ENCODE data around the gene ADAM33.

ADAM33 gene, protein sequence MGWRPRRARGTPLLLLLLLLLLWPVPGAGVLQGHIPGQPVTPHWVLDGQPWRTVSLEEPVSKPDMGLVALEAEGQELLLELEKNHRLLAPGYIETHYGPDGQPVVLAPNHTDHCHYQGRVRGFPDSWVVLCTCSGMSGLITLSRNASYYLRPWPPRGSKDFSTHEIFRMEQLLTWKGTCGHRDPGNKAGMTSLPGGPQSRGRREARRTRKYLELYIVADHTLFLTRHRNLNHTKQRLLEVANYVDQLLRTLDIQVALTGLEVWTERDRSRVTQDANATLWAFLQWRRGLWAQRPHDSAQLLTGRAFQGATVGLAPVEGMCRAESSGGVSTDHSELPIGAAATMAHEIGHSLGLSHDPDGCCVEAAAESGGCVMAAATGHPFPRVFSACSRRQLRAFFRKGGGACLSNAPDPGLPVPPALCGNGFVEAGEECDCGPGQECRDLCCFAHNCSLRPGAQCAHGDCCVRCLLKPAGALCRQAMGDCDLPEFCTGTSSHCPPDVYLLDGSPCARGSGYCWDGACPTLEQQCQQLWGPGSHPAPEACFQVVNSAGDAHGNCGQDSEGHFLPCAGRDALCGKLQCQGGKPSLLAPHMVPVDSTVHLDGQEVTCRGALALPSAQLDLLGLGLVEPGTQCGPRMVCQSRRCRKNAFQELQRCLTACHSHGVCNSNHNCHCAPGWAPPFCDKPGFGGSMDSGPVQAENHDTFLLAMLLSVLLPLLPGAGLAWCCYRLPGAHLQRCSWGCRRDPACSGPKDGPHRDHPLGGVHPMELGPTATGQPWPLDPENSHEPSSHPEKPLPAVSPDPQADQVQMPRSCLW

DNA sequence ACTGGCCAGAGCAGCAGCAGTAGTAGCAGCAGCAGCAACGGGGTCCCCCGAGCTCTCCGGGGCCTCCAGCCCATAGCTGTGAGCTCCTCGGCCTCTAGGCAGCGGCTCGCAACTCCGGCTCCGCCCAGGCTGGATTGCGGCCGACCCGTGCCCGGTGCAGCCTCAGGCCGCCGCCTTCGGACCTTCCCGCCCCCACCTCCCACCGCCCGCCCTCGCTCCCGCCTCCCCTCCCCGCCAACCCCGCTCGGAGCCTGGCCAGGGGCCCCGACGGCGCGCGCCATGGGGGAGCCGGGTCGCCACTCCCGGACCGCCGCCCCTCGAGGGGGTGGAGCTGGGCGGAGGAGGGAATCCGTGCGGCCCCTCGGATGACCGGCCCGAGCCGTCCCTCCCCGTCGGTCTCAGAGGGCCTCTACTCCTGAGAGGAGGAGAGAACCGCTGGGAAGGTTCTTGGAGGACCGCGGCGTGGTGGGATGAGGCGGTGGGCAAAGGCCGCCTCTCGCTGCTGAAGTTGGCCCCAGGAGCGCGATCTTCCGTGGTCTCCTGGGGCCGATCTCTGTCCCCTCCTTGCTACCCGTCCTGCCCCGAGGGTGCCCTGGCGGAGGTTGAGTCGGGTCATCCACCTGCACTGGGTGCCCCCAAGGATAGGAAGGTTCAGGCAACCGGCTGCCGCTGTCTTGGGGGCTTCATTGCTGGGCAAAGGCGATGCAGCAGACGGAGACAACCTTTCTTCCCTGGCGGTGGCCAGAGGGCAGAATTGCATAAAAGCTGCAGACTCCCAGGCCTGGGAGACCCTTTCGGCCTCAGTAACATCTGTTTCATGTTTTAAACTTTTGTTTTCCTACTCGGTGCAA, at the start of gene ADAM33:
ADAM33 (minus strand) TSS at position 80 of the 851 bp plus-strand sequence; CDS start at position 74, 6 bp downstream.
- H3K4me3 Mint-ChIP-seq: no peak within 1 kb of the TSS

DNA sequence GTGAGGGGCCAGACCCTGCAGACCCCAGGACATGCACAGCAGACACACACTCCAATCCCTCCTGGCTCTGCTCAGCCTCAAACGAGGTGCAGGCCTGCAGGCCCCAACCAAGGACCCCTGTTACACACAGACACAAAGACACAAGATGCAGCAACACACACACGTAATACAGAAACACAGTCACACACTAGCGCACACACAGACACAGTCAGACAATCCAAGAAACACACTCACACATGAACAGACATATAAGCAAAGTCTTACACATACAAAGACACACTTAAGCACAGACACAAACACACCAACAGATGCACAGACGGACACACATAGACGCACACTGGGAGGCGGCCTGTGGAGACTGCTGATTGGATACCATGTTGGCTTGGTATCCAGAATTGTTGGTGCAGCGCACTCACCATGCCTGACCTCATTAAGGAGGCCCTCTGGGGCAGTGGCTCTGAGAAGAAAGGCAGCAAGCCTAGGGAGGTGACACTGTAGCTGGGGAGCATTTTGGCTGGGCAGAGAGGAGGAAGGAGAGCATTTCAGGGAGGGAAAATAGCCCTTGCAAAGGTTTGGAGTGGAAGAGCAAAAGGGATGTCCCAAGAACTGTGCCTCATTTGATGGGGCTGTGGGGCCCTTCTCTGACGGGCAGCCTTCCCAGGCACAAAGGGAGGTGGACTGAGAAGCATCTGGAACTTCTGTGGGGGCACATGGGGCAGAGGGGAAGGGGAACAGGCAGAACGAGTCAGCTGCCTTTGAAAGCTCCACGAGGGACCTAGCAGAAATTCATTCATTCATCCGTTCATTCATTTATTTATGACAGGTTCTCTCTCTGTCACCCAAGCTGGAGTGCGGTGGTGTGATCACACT, 49.2 kb upstream of the ADAM33 start:
- Mint-ChIP-seq H3K36me3 (no peaks in the 10 kb centered on the region), H3K27me3 (peaks cover 37% of the 10 kb centered on the region), H3K4me3 (no peak overlapping the region), H3K4me1 (no peaks in the 10 kb centered on the region), H3K9me3 (no peaks in the 10 kb centered on the region), H3K27ac (no peak overlapping the region)

More for the DNA sequence above, at the start of gene ADAM33:
- Mint-ChIP-seq H3K4me1 (no peaks in the 10 kb centered on the region), H3K27ac (no peak within 1 kb of the TSS), H3K9me3 (no peaks in the 10 kb centered on the region), H3K27me3 (peaks cover 21% of the 10 kb centered on the region), H3K36me3 (no peaks in the 10 kb centered on the region)

DNA sequence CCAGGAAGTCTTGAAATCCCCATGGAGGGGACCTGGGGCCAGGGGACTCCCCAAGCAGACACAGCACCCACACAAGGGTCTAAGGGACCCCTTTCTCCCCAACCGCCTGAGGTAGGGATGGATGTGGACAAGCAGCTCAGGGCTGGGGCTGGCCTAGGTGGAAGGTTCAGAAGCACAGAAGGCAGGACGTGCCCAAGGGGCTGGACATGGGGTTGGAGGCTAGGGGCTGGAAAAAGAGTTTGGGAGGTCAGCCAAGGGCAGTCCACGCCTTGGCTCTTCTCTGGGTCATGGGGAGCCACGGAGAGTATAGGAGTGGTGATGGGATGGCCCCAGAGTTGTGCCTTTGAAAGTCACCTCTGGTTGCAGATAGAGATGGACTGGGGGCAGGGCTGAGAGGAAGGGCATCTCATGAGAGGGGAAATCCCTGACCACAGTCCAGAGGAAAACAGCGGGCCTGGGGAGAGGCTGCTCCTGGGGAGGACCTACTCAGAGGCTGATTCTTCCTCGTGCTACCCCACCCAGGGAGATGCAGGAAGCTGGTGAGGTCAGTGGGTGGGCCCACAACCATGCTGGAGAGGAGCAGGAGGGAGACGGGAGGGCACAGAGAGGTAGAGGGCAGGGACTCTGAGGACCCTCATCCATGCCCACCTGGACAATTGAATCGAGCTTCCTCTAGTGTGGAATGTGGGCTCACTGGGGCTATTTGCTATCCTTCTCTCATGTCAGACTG, 48.2 kb upstream of the ADAM33 start:
- Mint-ChIP-seq H3K27me3 (peaks cover 37% of the 10 kb centered on the region), H3K4me3 (no peak overlapping the region), H3K36me3 (no peaks in the 10 kb centered on the region), H3K4me1 (no peaks in the 10 kb centered on the region), H3K9me3 (no peaks in the 10 kb centered on the region), H3K27ac (no peak overlapping the region)

DNA sequence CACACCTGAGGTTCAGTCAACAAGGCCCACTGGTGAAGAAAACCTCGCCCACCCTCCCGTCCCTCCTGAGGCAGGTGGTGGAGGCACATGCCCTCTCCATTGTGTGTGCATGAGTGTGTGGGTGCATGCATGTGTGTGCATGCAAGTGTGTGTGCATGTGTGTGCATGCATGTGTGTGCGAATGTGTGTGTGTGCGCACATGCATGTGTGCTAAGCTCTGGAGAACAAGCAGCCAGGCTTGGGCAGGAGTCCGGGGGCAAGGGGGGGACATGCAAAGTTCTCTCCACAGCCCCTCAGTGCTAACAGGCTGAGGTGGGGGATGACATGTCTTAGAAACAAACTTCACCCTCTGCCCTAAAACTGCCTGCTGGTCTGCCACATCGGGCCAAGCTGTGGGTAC, 47.6 kb upstream of the ADAM33 start:
- Mint-ChIP-seq H3K4me1 (no peaks in the 10 kb centered on the region), H3K9me3 (no peaks in the 10 kb centered on the region), H3K27me3 (peaks cover 37% of the 10 kb centered on the region), H3K27ac (no peak overlapping the region), H3K4me3 (no peak overlapping the region), H3K36me3 (no peaks in the 10 kb centered on the region)

DNA sequence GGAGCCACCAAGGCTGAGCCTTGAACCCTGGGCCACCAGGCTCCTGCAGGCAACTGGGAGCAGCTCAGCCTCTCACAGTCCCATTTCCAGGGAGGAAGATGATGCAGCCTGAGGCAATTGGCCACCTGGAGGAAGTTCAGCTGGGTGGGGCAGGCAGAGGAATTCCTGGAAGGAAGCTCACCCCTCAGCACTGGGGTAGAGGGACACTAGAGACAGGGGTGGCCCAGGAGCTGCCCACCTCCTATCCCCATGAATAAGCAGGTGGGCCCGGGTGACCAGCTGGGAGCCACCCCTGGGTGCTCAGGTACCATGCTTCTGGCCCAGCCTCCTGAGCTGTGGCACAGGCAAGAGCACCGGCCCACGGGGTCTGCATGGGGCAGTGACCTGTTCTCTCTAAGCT, 47.1 kb upstream of the ADAM33 start:
- Mint-ChIP-seq H3K9me3 (no peaks in the 10 kb centered on the region), H3K4me3 (no peak overlapping the region), H3K27ac (no peak overlapping the region), H3K36me3 (no peaks in the 10 kb centered on the region), H3K27me3 (peaks cover 37% of the 10 kb centered on the region), H3K4me1 (no peaks in the 10 kb centered on the region)

DNA sequence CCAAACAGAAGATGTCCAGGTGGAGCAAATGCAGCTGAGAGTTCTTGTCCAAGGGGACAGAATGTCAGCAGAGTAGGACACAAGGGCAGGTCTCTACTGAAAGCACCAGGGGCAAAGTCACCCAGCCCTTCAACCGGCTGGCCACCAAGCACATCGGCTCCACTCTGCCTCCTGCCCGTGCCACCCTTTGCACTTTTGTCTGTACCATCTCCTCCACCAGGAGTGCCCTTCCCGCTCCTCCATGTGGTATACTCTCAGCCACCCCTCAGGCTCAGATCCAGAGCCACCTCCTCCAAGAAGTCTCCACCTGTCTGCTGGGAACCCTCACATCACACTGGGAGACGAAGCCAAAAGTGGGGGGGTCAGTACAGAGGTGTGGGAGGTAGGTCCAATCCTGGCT, 46.5 kb upstream of the ADAM33 start:
- no peak overlapping the region for H3K4me3 Mint-ChIP-seq
- H3K27ac Mint-ChIP-seq: no peak overlapping the region
- no peaks in the 10 kb centered on the region for H3K9me3 Mint-ChIP-seq
- no peaks in the 10 kb centered on the region for H3K4me1 Mint-ChIP-seq
- no peaks in the 10 kb centered on the region for H3K36me3 Mint-ChIP-seq
- H3K27me3 Mint-ChIP-seq: peaks cover 33% of the 10 kb centered on the region

DNA sequence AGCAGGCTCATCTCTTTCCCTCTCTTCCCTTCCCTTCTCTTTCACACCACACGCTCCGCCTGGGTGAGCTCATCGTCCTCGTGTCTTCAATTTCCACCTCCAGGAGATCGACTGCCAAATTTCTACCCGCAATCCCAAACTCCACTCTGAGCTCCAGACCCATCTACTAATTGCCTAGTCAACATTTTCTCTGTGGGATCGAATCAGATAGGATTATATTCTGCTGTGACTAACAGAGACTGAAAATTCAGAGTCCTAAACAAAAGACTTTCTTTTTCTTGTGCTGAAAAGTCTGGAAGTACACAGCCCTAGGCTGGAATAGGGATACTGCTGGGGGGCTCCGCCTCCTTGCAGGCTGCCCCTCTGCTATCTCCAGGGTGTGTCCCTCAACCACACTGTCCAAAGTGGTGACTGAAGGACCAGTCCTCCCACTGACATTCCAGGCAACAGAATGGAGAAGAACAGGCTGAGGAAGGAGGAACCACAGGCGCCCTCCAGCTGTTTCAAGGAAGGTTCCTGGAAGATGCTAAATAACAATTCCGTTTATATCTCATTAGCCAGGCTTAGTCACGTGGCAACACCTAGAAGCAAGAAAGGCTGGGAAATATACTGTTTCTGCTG, 45.7 kb upstream of the ADAM33 start:
- H3K27ac Mint-ChIP-seq: no peak overlapping the region
- no peak overlapping the region for H3K4me3 Mint-ChIP-seq
- no peaks in the 10 kb centered on the region for H3K9me3 Mint-ChIP-seq
- H3K4me1 Mint-ChIP-seq: no peaks in the 10 kb centered on the region
- no peaks in the 10 kb centered on the region for H3K36me3 Mint-ChIP-seq
- H3K27me3 Mint-ChIP-seq: peaks cover 30% of the 10 kb centered on the region

DNA sequence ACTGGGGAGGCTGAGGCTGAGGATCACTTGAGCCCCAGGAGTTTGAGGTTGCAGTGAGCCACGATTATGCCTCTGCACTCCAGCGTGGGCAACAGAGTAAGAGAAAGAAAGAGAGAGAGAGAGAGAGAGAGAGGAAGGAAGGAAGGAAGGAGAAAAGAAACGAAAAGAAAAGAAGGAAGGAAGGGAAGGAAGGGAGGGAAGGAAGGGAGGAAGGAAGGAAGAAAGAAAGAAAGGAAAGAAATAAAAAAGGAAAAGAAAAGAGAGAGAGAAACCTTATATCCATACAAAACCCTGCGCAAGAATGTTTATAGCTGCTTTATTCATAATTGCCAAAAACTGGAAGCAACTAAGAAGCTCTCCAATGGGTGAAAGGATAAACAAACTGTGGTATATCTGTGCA, 42.5 kb upstream of the ADAM33 start:
- no peaks in the 10 kb centered on the region for H3K36me3 Mint-ChIP-seq
- H3K9me3 Mint-ChIP-seq: no peaks in the 10 kb centered on the region
- no peak overlapping the region for H3K27ac Mint-ChIP-seq
- no peaks in the 10 kb centered on the region for H3K4me1 Mint-ChIP-seq
- H3K27me3 Mint-ChIP-seq: peaks cover 20% of the 10 kb centered on the region
- H3K4me3 Mint-ChIP-seq: no peak overlapping the region

DNA sequence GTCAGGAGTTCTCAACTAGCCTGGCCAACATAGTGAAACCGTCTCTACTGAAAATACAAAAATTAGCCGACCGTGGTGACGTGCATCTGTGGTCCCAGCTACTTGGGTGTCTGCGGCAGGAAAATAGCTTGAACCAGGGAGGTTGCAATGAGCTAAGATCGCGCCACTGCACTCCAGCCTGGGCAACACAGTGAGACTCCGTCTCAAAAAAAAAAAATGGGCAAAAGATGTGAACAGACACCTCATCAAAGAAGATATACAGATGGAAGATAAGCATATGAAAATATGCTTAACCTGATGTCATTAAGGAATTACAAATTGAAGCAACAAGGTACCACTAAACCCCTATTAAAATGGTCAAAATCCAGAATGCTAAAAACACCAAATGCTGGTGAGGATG, 41.5 kb upstream of the ADAM33 start:
- Mint-ChIP-seq H3K9me3 (no peaks in the 10 kb centered on the region), H3K27ac (no peak overlapping the region), H3K36me3 (no peaks in the 10 kb centered on the region), H3K4me3 (no peak overlapping the region), H3K4me1 (no peaks in the 10 kb centered on the region), H3K27me3 (peaks cover 18% of the 10 kb centered on the region)

DNA sequence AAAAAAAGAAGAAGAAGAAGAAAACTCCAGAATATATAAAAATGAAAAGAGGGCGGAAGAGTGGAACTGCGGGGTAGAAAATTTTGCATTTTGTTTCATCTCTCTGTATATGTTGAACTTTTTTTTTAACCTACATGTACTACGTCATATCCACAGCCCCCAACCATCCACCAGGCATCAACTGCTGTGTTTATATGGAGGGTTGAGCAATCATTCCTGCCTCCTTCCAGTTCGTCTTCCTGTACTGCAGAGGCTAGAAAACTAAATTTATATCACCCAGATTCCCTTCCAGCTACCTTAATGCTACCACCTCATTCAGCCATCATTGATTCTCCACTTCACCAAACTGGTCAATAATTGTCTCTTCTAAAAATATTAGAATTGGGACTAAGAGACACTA, 40.1 kb upstream of the ADAM33 start:
- no peaks in the 10 kb centered on the region for H3K9me3 Mint-ChIP-seq
- H3K4me3 Mint-ChIP-seq: no peak overlapping the region
- no peak overlapping the region for H3K27ac Mint-ChIP-seq
- H3K4me1 Mint-ChIP-seq: no peaks in the 10 kb centered on the region
- H3K27me3 Mint-ChIP-seq: peaks cover 7% of the 10 kb centered on the region
- H3K36me3 Mint-ChIP-seq: no peaks in the 10 kb centered on the region

DNA sequence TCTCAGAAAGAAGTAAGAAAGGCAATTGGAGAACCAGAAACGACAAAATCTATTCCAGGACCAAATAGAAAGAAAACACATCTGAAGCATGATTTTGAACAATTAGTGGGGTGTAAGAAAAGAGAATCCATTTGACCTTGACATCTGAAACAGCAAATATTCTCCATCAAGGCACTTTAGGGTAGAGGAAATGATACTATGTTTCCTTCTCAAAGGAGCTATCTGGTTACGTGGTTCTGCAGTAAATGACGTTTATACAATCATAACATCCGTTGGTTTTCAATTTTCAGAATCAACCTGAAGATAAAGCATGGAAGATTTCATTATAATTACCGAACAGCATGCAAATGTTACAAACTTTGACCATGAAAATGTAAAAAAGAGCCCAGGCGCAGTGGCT, 38.8 kb upstream of the ADAM33 start:
- no peaks in the 10 kb centered on the region for H3K4me1 Mint-ChIP-seq
- peaks cover 6% of the 10 kb centered on the region for H3K27me3 Mint-ChIP-seq
- H3K9me3 Mint-ChIP-seq: no peaks in the 10 kb centered on the region
- H3K4me3 Mint-ChIP-seq: no peak overlapping the region
- no peak overlapping the region for H3K27ac Mint-ChIP-seq
- no peaks in the 10 kb centered on the region for H3K36me3 Mint-ChIP-seq

DNA sequence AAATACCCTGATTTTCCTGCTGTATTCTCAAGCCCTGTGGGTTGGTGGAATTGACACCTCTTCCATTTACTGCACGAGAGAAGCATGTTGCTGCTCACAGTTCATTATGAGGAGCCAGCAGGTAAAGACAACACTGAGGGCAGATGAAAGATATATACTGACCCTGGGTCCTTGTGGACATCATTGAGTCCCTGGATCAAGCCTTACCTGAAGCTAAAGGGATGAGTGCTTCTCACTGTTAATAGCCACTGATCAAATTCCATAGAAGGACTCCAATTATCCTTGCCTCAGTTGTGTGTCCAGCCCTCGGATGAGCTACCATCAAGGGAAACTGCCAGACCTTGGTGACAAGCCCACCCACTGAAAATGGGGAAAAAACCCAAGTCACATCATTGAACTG, 38.3 kb upstream of the ADAM33 start:
- no peaks in the 10 kb centered on the region for H3K4me1 Mint-ChIP-seq
- no peak overlapping the region for H3K4me3 Mint-ChIP-seq
- H3K36me3 Mint-ChIP-seq: no peaks in the 10 kb centered on the region
- H3K27me3 Mint-ChIP-seq: peaks cover 6% of the 10 kb centered on the region
- H3K9me3 Mint-ChIP-seq: no peaks in the 10 kb centered on the region
- H3K27ac Mint-ChIP-seq: no peak overlapping the region

DNA sequence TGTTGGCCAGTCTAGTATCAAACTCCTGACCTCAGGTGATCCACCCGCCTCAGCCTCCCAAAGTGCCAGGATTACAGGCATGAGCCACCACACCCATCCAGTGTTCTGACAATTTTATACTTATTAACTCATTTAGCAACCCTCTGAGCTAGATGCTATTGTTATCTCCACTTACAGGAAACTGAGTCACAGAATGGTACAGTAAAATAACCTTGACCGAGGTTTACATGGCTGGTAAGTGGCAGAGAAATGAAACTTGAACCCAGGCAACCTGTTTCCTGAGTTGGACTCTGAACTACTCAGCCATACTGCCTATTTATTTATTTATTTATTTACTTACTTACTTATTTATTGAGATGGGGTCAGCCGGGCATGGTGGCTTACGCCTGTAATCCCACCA, 37.2 kb upstream of the ADAM33 start:
- Mint-ChIP-seq H3K4me3 (no peak overlapping the region), H3K9me3 (no peaks in the 10 kb centered on the region), H3K27me3 (peaks cover 6% of the 10 kb centered on the region), H3K36me3 (no peaks in the 10 kb centered on the region), H3K27ac (no peak overlapping the region), H3K4me1 (no peaks in the 10 kb centered on the region)

DNA sequence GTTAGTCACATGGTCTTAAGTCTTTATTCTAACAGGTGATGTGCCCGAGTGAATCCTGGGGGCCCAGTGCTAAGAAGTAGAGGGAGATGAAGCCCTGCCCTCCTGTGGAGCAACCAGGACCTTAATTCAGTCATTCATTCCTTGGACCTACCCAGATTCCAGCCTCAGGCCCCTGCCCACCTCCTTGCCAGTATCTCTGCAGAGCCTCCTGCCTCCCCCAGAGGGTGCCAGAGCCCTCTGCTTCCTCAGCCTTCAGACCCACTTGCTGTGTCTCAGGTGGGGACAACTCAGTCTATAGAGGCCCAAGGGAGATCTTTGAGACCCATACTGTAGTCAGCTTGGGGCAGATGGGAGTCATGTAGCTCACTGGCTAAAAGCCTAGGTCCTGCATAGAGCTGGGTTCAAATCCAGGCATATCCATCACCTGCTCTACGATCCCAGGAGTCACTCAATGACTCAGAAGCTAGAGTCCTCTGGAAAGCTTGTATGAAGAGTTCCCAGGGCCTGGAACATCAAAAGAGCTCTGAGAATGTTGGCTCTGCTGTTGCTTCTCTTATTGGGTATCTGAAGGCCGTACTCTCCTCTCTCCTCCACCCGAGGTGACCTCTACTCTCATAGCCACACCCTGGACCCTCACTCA, 34.5 kb upstream of the ADAM33 start:
- H3K9me3 Mint-ChIP-seq: no peaks in the 10 kb centered on the region
- no peak overlapping the region for H3K27ac Mint-ChIP-seq
- H3K27me3 Mint-ChIP-seq: peaks cover 3% of the 10 kb centered on the region
- H3K4me1 Mint-ChIP-seq: no peaks in the 10 kb centered on the region
- no peak overlapping the region for H3K4me3 Mint-ChIP-seq
- no peaks in the 10 kb centered on the region for H3K36me3 Mint-ChIP-seq
